ENCODE measurements around the gene MARK1. TPM values are rescaled to one million over a fixed set of nuclear protein-coding genes. Genes with fewer than 3 reads are reported as not detected.
"Not testable (repeated sequence)": the region's sequence is repeated elsewhere in the genome, so short reads cannot be mapped to it uniquely, and the experiment has no call there.

MARK1 gene
- total RNA-seq, 1 donor from 2014 or later: 12.5 TPM

DNA sequence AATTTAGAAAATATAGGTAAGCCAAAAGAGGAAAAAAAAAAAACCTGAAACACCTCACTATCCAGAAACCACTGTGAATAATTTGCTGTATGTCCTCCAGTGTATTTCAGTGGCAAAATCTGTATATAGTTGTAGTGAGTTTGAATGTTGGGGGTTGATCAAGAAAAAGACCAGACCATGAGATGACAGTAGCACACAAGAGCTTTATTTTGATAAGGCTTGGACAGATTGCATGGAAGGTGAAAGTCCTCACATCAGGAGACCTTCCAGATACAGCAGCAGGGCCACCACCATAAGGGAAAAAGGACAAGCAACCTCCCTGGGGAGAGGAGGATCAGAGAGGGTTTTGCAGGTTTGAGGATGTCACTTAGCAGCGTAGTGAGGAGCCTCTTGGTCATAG lies 146.0 kb downstream of the MARK1 start:
- H3K36me3 Mint-ChIP-seq (ENCODE audit: low read depth, unreplicated experiment): no peaks in the 10 kb centered on the region
- TF ChIP-seq, protein P1, sequence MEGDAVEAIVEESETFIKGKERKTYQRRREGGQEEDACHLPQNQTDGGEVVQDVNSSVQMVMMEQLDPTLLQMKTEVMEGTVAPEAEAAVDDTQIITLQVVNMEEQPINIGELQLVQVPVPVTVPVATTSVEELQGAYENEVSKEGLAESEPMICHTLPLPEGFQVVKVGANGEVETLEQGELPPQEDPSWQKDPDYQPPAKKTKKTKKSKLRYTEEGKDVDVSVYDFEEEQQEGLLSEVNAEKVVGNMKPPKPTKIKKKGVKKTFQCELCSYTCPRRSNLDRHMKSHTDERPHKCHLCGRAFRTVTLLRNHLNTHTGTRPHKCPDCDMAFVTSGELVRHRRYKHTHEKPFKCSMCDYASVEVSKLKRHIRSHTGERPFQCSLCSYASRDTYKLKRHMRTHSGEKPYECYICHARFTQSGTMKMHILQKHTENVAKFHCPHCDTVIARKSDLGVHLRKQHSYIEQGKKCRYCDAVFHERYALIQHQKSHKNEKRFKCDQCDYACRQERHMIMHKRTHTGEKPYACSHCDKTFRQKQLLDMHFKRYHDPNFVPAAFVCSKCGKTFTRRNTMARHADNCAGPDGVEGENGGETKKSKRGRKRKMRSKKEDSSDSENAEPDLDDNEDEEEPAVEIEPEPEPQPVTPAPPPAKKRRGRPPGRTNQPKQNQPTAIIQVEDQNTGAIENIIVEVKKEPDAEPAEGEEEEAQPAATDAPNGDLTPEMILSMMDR (IDR thresholded peaks at IDR 0.05; ENCODE audit: unreplicated experiment): no peak
- H3K9me3 Mint-ChIP-seq (ENCODE audit: unreplicated experiment): no peaks in the 10 kb centered on the region
- H3K4me1 Mint-ChIP-seq (ENCODE audit: unreplicated experiment): no peaks in the 10 kb centered on the region
- no peak for DNase-seq (ENCODE audit: low spot score)
- H3K27me3 Mint-ChIP-seq (ENCODE audit: unreplicated experiment): no peaks in the 10 kb centered on the region
- H3K27ac Mint-ChIP-seq (ENCODE audit: unreplicated experiment): no peak overlapping the region
- no peak overlapping the region for H3K4me3 Mint-ChIP-seq (ENCODE audit: unreplicated experiment)

- Mint-ChIP-seq H3K9me3 (ENCODE audit: unreplicated experiment) (no peaks in the 10 kb centered on the region), H3K27me3 (ENCODE audit: unreplicated experiment) (no peaks in the 10 kb centered on the region), H3K4me1 (ENCODE audit: unreplicated experiment) (no peaks in the 10 kb centered on the region), H3K36me3 (ENCODE audit: low read depth, unreplicated experiment) (no peaks in the 10 kb centered on the region), H3K4me3 (ENCODE audit: unreplicated experiment) (no peak overlapping the region), H3K27ac (ENCODE audit: unreplicated experiment) (no peak overlapping the region)
- TF ChIP-seq, protein P1 (IDR thresholded peaks at IDR 0.05; ENCODE audit: unreplicated experiment): no peak
- DNase-seq (ENCODE audit: low spot score): no peak
These were observed 149.3 kb downstream of the MARK1 start for GRCh38 chr1:220677251-220677650.

DNA sequence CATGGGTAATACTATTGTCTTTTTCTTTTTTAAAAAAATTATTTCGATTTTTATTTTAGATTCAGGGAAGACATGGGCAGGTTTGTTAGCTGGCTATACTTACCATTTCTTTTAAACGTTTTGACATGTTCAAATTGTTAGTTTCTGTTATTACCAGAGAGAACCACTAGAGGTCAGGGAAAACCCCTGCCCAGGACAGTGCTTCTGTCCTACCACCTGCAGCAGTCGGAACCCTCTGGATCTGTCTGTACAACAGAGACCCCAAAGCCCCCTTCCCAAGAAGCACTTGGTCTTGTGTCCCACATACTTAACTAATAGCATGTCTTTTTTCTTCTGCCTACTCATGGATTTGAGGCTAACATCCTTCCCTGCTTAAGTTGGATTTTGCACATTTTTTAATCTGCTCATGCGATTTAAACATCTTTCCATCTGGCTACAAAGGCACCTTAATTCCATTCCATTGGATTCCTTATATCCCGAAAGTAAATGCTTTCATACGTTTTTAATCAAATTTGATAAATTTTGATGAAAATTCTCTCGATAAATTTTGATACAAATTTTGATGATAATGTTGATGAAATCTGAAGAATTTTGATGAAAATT lies 152.2 kb downstream of the MARK1 start:
- Mint-ChIP-seq H3K4me1 (ENCODE audit: unreplicated experiment) (no peaks in the 10 kb centered on the region), H3K27me3 (ENCODE audit: unreplicated experiment) (no peaks in the 10 kb centered on the region), H3K4me3 (ENCODE audit: unreplicated experiment) (no peak overlapping the region), H3K9me3 (ENCODE audit: unreplicated experiment) (no peaks in the 10 kb centered on the region), H3K36me3 (ENCODE audit: low read depth, unreplicated experiment) (no peaks in the 10 kb centered on the region), H3K27ac (ENCODE audit: unreplicated experiment) (no peak overlapping the region)
- peak; percentile 31 for DNase-seq (ENCODE audit: low spot score)
- TF ChIP-seq, protein P1 (IDR thresholded peaks at IDR 0.05; ENCODE audit: unreplicated experiment): peak; percentile 78

GRCh38 chr1:220681220-220681880 lies 153.4 kb downstream of the MARK1 start:
- Mint-ChIP-seq H3K36me3 (ENCODE audit: low read depth, unreplicated experiment) (no peaks in the 10 kb centered on the region), H3K9me3 (ENCODE audit: unreplicated experiment) (no peaks in the 10 kb centered on the region), H3K27ac (ENCODE audit: unreplicated experiment) (no peak overlapping the region), H3K4me1 (ENCODE audit: unreplicated experiment) (no peaks in the 10 kb centered on the region), H3K27me3 (ENCODE audit: unreplicated experiment) (no peaks in the 10 kb centered on the region), H3K4me3 (ENCODE audit: unreplicated experiment) (no peak overlapping the region)
- no peak for DNase-seq (ENCODE audit: low spot score)
- TF ChIP-seq, protein P1 (IDR thresholded peaks at IDR 0.05; ENCODE audit: unreplicated experiment): no peak

- TF ChIP-seq, protein P1 (IDR thresholded peaks at IDR 0.05; ENCODE audit: unreplicated experiment): no peak
- no peaks in the 10 kb centered on the region for H3K4me1 Mint-ChIP-seq (ENCODE audit: unreplicated experiment)
- H3K27me3 Mint-ChIP-seq (ENCODE audit: unreplicated experiment): no peaks in the 10 kb centered on the region
- no peaks in the 10 kb centered on the region for H3K9me3 Mint-ChIP-seq (ENCODE audit: unreplicated experiment)
- H3K27ac Mint-ChIP-seq (ENCODE audit: unreplicated experiment): no peak overlapping the region
- no peaks in the 10 kb centered on the region for H3K36me3 Mint-ChIP-seq (ENCODE audit: low read depth, unreplicated experiment)
- no peak overlapping the region for H3K4me3 Mint-ChIP-seq (ENCODE audit: unreplicated experiment)
- no peak for DNase-seq (ENCODE audit: low spot score)
These were observed 155.1 kb downstream of the MARK1 start for GRCh38 chr1:220682901-220683576.

GRCh38 chr1:220683716-220684115 lies 155.8 kb downstream of the MARK1 start:
- not testable (repeated sequence) for DNase-seq (ENCODE audit: low spot score); H3K4me1 Mint-ChIP-seq (ENCODE audit: unreplicated experiment); H3K27me3 Mint-ChIP-seq (ENCODE audit: unreplicated experiment); H3K27ac Mint-ChIP-seq (ENCODE audit: unreplicated experiment); H3K36me3 Mint-ChIP-seq (ENCODE audit: low read depth, unreplicated experiment); H3K9me3 Mint-ChIP-seq (ENCODE audit: unreplicated experiment); H3K4me3 Mint-ChIP-seq (ENCODE audit: unreplicated experiment)
